H1 (cell line): ENCODE data around the gene DPEP2NB. TPM values are rescaled to one million over a fixed set of nuclear protein-coding genes. Genes with fewer than 3 reads are reported as not detected.

Experiments
- CTCF ChIA-PET: fragments of 300-600 bp; sonication (Branson Sonifier 250); formaldehyde crosslinking; loops from one replicate; lab custom pipeline; 2021; ENCODE audit not compliant: partially characterized antibody; lab: Charles Lee
- POLR2A ChIA-PET: fragments of 300-600 bp; sonication (Branson Sonifier 250); formaldehyde crosslinking; loops from one replicate; lab custom pipeline; 2021; ENCODE audit warnings: inconsistent platforms; ENCODE audit not compliant: partially characterized antibody; lab: Charles Lee
- DNase-seq, 2 experiments: peaks; one replicate each; pipeline versions ENCODE4 v3.0.0 to v3.0.0-alpha.2; 2010 to 2022; ENCODE audit warnings: low spot score in 2 of 2, low read depth in 1 of 2, mixed read lengths in 1 of 2
- FAIRE-seq: peaks from 2 replicates; lab custom pipeline; 2011; peaks lifted over from hg19 to GRCh38; lab: Jason Lieb, UNC
- H2AFZ ChIP-seq: 2 replicates; pipeline ENCODE4 v1.8.1; 2012; ENCODE audit warnings: low read length, inconsistent platforms
- H2AK5ac ChIP-seq: 2 replicates; pipeline ENCODE4 v1.6.1; 2013; ENCODE audit warnings: low read depth, low read length
- H2BK120ac ChIP-seq: replicated peaks from 2 replicates; pipeline ENCODE3; 2013; ENCODE audit warnings: low read depth, low read length, inconsistent platforms
- H2BK12ac ChIP-seq: 2 replicates; pipeline ENCODE4 v1.6.1; 2013; ENCODE audit warnings: low read depth, low read length
- H2BK15ac ChIP-seq: 2 replicates; pipeline ENCODE4 v1.6.1; 2013; ENCODE audit warnings: low read length
- H2BK20ac ChIP-seq: 2 replicates; pipeline ENCODE4 v1.6.1; 2013; ENCODE audit warnings: low read length
- H2BK5ac ChIP-seq: 2 replicates; pipeline ENCODE4 v1.6.1; 2013; ENCODE audit warnings: low read depth, low read length
- H3K14ac ChIP-seq: 2 replicates; pipeline ENCODE4 v1.6.1; 2013; ENCODE audit warnings: inconsistent platforms; ENCODE audit not compliant: insufficient read length
- H3K18ac ChIP-seq: 2 replicates; pipeline ENCODE4 v1.6.1; 2013; ENCODE audit warnings: low read length; ENCODE audit errors: extremely low read depth
- H3K23ac ChIP-seq: 2 replicates; pipeline ENCODE4 v1.6.1; 2013; ENCODE audit warnings: inconsistent platforms; ENCODE audit not compliant: insufficient read length
- H3K23me2 ChIP-seq: 2 replicates; pipeline ENCODE4 v1.6.1; 2013; ENCODE audit warnings: low read depth, low read length
- H3K27ac ChIP-seq: 2 replicates; pipeline ENCODE4 v1.6.1; 2011; ENCODE audit warnings: low read depth, low read length, inconsistent platforms
- H3K27me3 ChIP-seq, 4 experiments: replicated peaks in 1 of 4; 1 replicate in 1 of 4; 2 replicates in 3 of 4; pipeline versions ENCODE4 v1.6.1 to v1.8.1; 2011 to 2013; ENCODE audit warnings: low read length in 3 of 4, mild to moderate bottlenecking in 3 of 4, inconsistent platforms in 2 of 4, mixed read lengths in 2 of 4, moderate library complexity in 1 of 4; ENCODE audit not compliant: control insufficient read depth in 3 of 4, insufficient read depth in 3 of 4; ENCODE audit errors: extremely low read depth in 1 of 4
- H3K36me3 ChIP-seq, 4 experiments: 2 replicates each; pipeline versions ENCODE4 v1.6.1 to v1.8.1; 2011 to 2013; ENCODE audit warnings: mild to moderate bottlenecking in 4 of 4, low read length in 3 of 4, moderate library complexity in 2 of 4, control low read depth in 1 of 4, inconsistent platforms in 1 of 4; ENCODE audit not compliant: insufficient read depth in 4 of 4, control insufficient read depth in 2 of 4
- H3K4ac ChIP-seq: replicated peaks from 2 replicates; pipeline ENCODE3; 2013; ENCODE audit warnings: low read length, low read depth, mixed read lengths, inconsistent platforms; ENCODE audit not compliant: insufficient read length
- H3K4me1 ChIP-seq, 4 experiments: replicated peaks in 1 of 4; 1 replicate in 1 of 4; 2 replicates in 3 of 4; pipeline versions ENCODE4 v1.6.1 to v1.8.1; 2011 to 2013; ENCODE audit warnings: low read length in 3 of 4, inconsistent platforms in 2 of 4, mixed read lengths in 1 of 4; ENCODE audit not compliant: insufficient read depth in 4 of 4, control insufficient read depth in 3 of 4
- H3K4me2 ChIP-seq, 2 experiments: 2 replicates each; pipeline versions ENCODE4 v1.6.1 to v1.8.1; 2011 to 2013; ENCODE audit warnings: low read depth in 2 of 2, low read length in 2 of 2, control low read depth in 1 of 2, inconsistent platforms in 1 of 2, mild to moderate bottlenecking in 1 of 2; ENCODE audit not compliant: insufficient read depth in 1 of 2
- H3K4me3 ChIP-seq, 4 experiments: fragments of 200-600, 300-600 bp in 1 of 4; sonication (generic), shearing (Covaris generic), sonication (Bioruptor Twin) in 1 of 4; 2 replicates each; pipeline versions ENCODE4 v1.5.1 to v1.8.1; 2011 to 2016; ENCODE audit warnings: low read length in 4 of 4, low read depth in 3 of 4, control low read depth in 2 of 4, inconsistent platforms in 2 of 4, mild to moderate bottlenecking in 2 of 4, mixed read lengths in 1 of 4, moderate library complexity in 1 of 4; ENCODE audit not compliant: insufficient read depth in 2 of 4; ENCODE audit errors: extremely low read depth in 1 of 4
- H3K56ac ChIP-seq: replicated peaks from 2 replicates; pipeline ENCODE3; 2013; ENCODE audit warnings: low read depth, mild to moderate bottlenecking, mixed read lengths, low read length, inconsistent platforms; ENCODE audit not compliant: insufficient read length
- H3K79me1 ChIP-seq: 2 replicates; pipeline ENCODE4 v1.6.1; 2013; ENCODE audit warnings: low read depth, low read length, control low read depth
- H3K79me2 ChIP-seq, 2 experiments: 2 replicates each; pipeline versions ENCODE4 v1.6.1 to v1.8.1; 2012 to 2013; ENCODE audit warnings: low read length in 2 of 2, mild to moderate bottlenecking in 2 of 2, inconsistent platforms in 1 of 2; ENCODE audit not compliant: insufficient read depth in 2 of 2, control insufficient read depth in 1 of 2
- H3K9ac ChIP-seq, 4 experiments: replicated peaks in 1 of 4; 1 replicate in 1 of 4; 2 replicates in 3 of 4; pipeline versions ENCODE4 v1.6.1 to v1.8.1; 2011 to 2013; ENCODE audit warnings: low read depth in 3 of 4, low read length in 3 of 4, control low read depth in 2 of 4, mild to moderate bottlenecking in 2 of 4, moderate library complexity in 2 of 4, inconsistent platforms in 1 of 4; ENCODE audit errors: extremely low read depth in 1 of 4
- H3K9me3 ChIP-seq, 2 experiments: 2 replicates each; pipeline versions ENCODE4 v1.6.1 to v1.8.1; 2012 to 2013; ENCODE audit warnings: mild to moderate bottlenecking in 2 of 2, moderate library complexity in 2 of 2, control low read depth in 1 of 2, inconsistent platforms in 1 of 2, low read depth in 1 of 2, low read length in 1 of 2, mixed read lengths in 1 of 2; ENCODE audit not compliant: insufficient read depth in 2 of 2
- H4K20me1 ChIP-seq, 2 experiments: replicated peaks in 1 of 2; 2 replicates each; pipeline versions ENCODE3 to v1.8.1; 2011 to 2013; ENCODE audit warnings: inconsistent platforms in 2 of 2, low read length in 2 of 2, mild to moderate bottlenecking in 1 of 2; ENCODE audit not compliant: insufficient read depth in 2 of 2, control insufficient read depth in 1 of 2
- H4K5ac ChIP-seq: 2 replicates; pipeline ENCODE4 v1.6.1; 2013; ENCODE audit warnings: low read length, low read depth, mixed read lengths, inconsistent platforms; ENCODE audit not compliant: insufficient read length
- H4K8ac ChIP-seq: 2 replicates; pipeline ENCODE4 v1.8.0; 2013; ENCODE audit warnings: mild to moderate bottlenecking, moderate library complexity, low read length, inconsistent platforms; ENCODE audit not compliant: insufficient read depth; ENCODE audit errors: extremely low read depth
- H4K91ac ChIP-seq: replicated peaks from 2 replicates; pipeline ENCODE3; 2013; ENCODE audit warnings: low read length, mixed read lengths, inconsistent platforms; ENCODE audit not compliant: insufficient read length
- TBP ChIP-seq: IDR thresholded peaks from 2 replicates; pipeline ENCODE4 v1.6.1; 2011; ENCODE audit warnings: low read depth, low read length, improper control_type of control experiment
- WGBS, 2 experiments: shearing (Covaris generic) in 1 of 2; methylation state at CpG; one replicate each; pipeline versions ENCODE4 v1.1.6 to v1.1.7; 2013 to 2015; ENCODE audit warnings: low lambda C conversion rate in 2 of 2, mixed read lengths in 2 of 2, inconsistent platforms in 1 of 2, low coverage in 1 of 2, missing lambda C conversion rate in 1 of 2; ENCODE audit not compliant: insufficient replicate concordance in 2 of 2, insufficient coverage in 1 of 2, insufficient read length in 1 of 2; ENCODE audit errors: extremely low coverage in 1 of 2, missing lambda C conversion rate in 1 of 2; 5-methylcytosine and 5-hydroxymethylcytosine counted together
- polyA plus RNA-seq, 7 experiments: library from polyadenylated mRNA; depleted of rRNA in 3 of 7; stranded (reverse) in 5 of 7; unstranded in 2 of 7; fragments of >200 nt in 5 of 7; fragments of 200-250 nt in 2 of 7; gene quantifications; 1 replicate in 5 of 7; 2 replicates in 1 of 7; 4 replicates in 1 of 7; pipeline versions ENCODE4 v1.2.1 to v1.2.3, GENCODE V29; 2011 to 2013; ENCODE audit warnings: missing spikeins in 2 of 7, mixed read lengths in 2 of 7
- total RNA-seq: library from RNA; stranded (reverse); fragmentation: NEBNext Ultra II Directional; extraction: Animal tissue kit (Norgen Biotek cat#: 25700); gene quantifications from 2 replicates; pipeline ENCODE4 v1.2.1, GENCODE V29; 2021

Gene DPEP2NB
- total and polyA plus RNA-seq, 2 of the 8 experiments (the other 6 are each of a cell fraction or from before 2014, with no cell fraction given) = not detected

DNA sequence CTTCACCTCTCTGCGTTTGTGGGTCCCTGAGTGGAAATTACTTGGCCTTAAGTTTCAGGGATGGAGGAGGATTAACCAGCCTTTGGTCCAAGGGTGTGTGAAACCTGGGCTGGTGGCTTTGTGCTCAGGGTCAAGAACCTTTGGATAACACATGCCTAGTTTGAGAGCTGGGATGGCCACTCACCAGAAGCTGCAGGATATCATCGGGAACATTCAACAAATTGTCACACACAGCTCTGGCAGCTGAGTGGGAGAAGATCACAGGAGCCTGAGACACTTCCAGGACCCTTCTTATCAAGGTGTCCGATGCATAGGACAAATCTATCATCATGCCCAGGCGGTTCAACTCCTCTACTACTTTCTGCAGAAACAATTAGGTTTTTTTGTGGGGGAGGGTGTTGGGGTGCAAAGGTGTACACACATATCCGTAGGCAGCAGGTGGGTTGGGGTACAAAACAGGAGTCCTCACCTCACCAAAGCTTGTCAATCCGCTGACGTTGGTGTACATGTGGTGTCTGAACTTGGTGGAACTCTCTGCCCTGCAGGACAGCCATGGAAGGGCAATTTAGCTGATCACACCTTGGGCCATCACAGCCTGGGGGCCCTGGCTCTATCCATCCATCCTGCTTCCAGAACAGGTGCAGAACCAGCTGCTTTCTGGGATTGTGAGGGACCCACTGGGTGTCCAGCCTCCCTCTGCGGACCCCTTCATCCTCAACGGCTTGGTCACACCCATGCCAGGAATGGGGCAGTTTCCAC lies 38.1 kb downstream of the DPEP2NB start:
- no peak for TF ChIP-seq TBP
- no peaks in the 10 kb centered on the region for H3K23me2 ChIP-seq
- DNase-seq (no peak), FAIRE-seq (no peak)
- H2BK120ac ChIP-seq = no peak overlapping the region
- ChIA-PET POLR2A (interaction anchor here (0.7 to 1.8 kb wide), 3 partner anchors 11 to 46 kb away, joined by 3 to 5 read pairs (median 3); partner anchors contain the start of genes DDX28 and DUS2), CTCF (interaction anchor here (1.2 to 1.5 kb wide), 6 partner anchors 8 to 44 kb away, joined by 3 to 10 read pairs (median 4); no protein-coding TSS in a partner anchor)
- no peak overlapping the region for H3K23ac ChIP-seq
- no peaks in the 10 kb centered on the region; a peak in 1 of 8 replicates for H3K36me3 ChIP-seq
- no peak overlapping the region for H3K4me2 ChIP-seq
- H2BK12ac ChIP-seq = no peak overlapping the region
- no peak overlapping the region for H2AK5ac ChIP-seq
- no peaks in the 10 kb centered on the region for H4K20me1 ChIP-seq
- no peak overlapping the region for H3K4ac ChIP-seq
- H3K4me1 ChIP-seq = peaks cover 0 to 4% (median 0%) of the 10 kb centered on the region in 4 experiments; a peak in 3 of 7 replicates
- no peak overlapping the region for H2BK5ac ChIP-seq
- no peak overlapping the region for H3K18ac ChIP-seq
- no peak overlapping the region for H2BK20ac ChIP-seq
- no peaks in the 10 kb centered on the region for H3K79me1 ChIP-seq
- no peak overlapping the region for H3K4me3 ChIP-seq
- H4K91ac ChIP-seq = no peak overlapping the region
- no peak overlapping the region for H3K9ac ChIP-seq
- H3K56ac ChIP-seq = no peak overlapping the region
- no peak overlapping the region for H2BK15ac ChIP-seq
- no peak overlapping the region for H3K14ac ChIP-seq
- peaks cover 0 to 2% (median 0%) of the 10 kb centered on the region in 4 experiments; a peak in 2 of 7 replicates for H3K27me3 ChIP-seq
- H3K79me2 ChIP-seq = no peaks in the 10 kb centered on the region
- 83% methylated on average over 9 of the region's 9 CpGs; no CpG with 5 or more reads in 1 of the 2 experiments for WGBS, 2 experiments
- no peaks in the 10 kb centered on the region; a peak in 1 of 4 replicates for H3K9me3 ChIP-seq
- H3K27ac ChIP-seq = no peak overlapping the region
- H4K5ac ChIP-seq = no peak overlapping the region
- H4K8ac ChIP-seq = no peak overlapping the region
- H2AFZ ChIP-seq = no peak overlapping the region
